GM19351 (cell line): ENCODE results near the gene ATP4B.

Source experiments
- ATAC-seq: cut with Tn5 transposase; IDR thresholded peaks from one replicate; pipeline ENCODE4 v1.9.1; 2021; ENCODE audit warnings: mild to moderate bottlenecking, moderate library complexity; ENCODE audit not compliant: unreplicated experiment

Gene ATP4B

DNA sequence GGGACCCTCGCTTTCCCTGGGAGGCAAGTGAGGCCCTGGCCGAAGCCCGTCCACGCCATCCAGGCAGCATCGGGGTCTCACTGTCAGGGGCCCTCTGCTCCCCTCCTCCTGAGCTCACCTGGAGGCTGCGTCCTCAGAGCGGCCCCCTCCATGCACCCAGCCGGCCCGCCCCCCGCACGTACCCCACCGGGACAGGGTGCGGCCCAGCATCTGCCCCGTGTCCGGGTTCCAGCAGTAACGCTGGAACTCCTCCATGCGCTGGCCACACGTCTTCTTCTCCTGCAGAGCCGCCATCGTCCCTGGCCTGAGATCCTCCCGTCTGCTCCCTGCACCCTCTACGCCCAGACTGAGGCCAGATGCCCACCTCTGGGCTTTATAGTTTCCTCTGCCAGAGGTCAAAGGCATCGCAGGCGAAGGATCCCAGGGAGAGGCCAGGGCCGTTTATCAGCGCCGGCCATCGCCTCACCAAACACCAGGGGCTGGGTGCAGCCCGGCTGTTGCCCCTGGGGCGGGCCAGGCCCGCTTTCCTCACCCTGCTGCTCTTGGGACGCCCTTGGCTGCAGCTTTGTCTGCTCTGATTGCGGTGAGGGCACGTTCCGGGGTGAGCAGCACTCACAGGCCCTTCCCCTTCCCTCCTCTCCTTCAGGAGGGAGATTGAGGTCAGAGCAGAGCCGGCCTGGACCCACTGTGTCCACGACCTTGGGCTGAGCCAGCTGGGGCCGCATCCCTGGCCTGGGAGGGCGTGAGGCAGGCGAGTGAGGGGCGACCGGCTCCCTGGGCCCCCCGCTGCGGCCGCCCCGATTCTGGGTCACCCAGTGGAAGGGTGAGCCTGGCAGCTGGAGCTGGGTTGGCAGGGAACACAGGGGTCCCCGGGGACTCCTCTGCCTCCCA is at the start of gene ATP4B:
Gene ATP4B (minus strand): TSS at position 348 of the 891 bp plus-strand sequence. CDS start 54 bp downstream, at position 294.
- no peak for ATAC-seq

- ATAC-seq, result no peak
Observed at GRCh38 chr13:113672002-113672651, 14.1 kb upstream of the ATP4B start.

- no peak for ATAC-seq
Observed at GRCh38 chr13:113671066-113672001, 13.3 kb upstream of the ATP4B start.

GRCh38 chr13:113670541-113670940 is 12.5 kb upstream of the ATP4B start:
- no peak for ATAC-seq

DNA sequence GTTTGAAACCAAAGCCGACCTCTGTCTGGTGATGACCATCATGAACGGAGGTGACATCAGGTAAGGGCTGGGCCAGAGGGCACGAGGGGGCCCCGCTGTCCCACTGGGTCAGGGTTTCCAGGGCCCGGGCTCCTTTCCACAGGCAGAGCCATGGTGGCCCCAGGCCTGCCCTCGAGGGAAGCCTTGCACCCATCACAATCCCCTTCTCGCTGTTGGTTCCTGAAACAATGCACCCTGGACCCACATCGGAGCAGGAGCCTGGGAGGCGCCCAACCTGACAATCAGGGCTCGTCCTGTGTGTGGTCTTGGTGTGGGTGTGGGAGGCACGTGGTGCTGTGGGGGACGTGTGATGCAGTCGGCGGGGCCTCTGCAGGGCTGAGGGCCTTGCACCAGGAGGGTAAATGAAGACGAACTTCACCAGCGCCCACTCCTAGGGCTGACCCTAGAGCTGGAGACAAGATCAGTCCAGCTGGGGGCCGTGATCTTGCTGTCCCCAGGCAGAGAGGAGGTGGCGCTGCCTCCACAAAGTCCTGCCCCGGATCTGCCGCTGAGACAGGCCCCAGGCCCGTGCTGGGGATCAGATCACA is 11.8 kb upstream of the ATP4B start:
- ATAC-seq, result no peak

DNA sequence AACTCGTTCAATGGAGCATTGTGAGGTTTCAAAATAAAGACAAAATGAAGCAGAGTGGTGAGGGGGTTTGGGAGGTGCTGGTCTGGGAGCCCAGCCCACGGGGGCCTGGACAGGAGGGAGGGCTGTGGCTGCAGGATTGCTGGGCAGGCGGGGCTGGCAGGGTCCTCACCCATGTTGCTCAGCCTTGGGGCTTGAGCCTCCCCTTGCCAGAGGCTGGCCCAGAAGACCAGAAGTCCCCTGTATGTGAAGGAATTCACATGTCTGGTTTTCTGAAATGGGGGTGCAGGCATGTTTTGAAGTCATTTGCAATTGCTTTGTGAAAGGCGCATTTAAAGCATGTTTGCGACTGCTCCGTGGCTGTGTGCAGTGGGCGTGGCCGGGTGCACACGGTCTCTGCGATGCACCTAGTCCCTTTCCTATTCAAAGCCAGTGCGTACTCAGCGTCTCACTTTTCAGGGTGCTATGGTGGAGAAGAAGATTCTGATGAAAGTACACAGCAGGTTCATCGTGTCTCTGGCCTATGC is 11.3 kb upstream of the ATP4B start:
- no peak for ATAC-seq

DNA sequence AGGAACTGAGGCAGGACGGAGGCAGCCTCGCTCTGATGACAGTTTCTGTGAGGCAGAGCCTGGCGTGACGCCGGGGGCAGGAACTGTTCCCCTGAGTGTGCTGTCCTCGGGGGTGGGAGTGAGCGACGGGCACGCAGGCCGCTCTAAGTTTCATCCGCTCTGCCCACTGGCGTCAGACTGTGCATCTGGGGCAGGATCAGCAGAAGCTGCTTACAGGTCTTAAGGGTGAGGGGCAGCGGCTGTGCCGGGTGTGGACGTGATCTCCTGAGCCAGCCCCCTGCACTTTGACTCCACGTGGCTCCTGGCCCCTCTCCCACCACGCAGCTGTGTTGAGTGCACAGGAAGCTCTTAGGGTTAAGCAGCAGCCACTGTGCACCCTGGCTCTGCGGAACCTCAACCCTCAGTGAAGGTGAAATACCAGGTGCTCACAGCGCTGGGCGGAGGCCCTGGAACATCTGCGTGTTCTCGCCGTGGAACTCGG is 10.5 kb upstream of the ATP4B start:
- ATAC-seq, result no peak

- ATAC-seq, result no peak
Observed at GRCh38 chr13:113667771-113668490, 9.9 kb upstream of the ATP4B start.

DNA sequence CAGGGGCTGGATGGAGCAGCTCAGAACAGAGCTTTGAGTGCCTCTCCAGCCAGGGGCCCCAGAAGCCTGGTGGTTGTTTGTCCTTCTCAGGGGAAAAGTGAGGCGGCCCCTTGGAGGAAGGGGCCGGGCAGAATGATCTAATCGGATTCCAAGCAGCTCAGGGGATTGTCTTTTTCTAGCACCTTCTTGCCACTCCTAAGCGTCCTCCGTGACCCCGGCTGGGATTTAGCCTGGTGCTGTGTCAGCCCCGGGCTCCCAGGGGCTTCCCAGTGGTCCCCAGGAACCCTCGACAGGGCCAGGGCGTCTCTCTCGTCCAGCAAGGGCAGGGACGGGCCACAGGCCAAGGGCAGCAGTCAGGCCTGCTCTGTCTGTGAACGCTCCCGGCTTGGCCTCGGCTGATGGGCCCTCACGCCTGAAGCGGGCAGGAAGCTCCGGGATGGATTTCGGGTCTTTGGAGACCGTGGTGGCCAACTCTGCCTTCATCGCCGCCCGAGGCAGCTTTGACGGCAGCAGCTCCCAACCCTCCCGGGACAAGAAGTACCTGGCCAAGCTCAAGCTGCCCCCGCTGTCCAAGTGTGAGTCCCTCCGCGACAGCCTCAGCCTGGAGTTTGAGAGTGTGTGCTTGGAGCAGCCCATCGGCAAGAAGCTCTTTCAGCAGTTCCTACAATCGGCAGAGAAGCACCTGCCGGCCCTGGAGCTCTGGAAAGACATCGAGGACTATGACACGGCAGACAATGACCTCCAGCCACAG is 9.1 kb upstream of the ATP4B start, which contains the start of gene GRK1:
Gene GRK1 (plus strand): TSS at position 269 of the 751 bp plus-strand sequence. CDS start 168 bp downstream, at position 437.
- no peak for ATAC-seq

DNA sequence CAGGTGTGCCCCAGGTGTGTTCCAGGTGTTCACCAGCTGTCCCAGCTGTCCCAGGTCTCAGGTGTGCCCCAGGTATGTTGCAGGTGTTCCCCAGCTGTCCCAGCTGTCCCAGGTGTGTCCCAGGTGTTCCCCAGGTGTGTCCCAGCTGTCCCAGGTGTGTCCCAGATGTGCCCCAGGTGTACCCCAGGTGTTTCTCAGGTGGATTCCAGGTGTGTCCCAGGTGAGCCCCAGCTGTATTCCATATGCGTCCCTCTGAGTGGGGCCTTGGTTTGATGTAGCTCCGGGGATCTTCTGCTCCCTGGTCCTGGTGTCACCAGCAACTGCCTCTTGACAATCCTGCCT is 8.3 kb upstream of the ATP4B start:
- ATAC-seq, result no peak

- ATAC-seq, result no peak
Observed at GRCh38 chr13:113665597-113666328, 7.8 kb upstream of the ATP4B start.

DNA sequence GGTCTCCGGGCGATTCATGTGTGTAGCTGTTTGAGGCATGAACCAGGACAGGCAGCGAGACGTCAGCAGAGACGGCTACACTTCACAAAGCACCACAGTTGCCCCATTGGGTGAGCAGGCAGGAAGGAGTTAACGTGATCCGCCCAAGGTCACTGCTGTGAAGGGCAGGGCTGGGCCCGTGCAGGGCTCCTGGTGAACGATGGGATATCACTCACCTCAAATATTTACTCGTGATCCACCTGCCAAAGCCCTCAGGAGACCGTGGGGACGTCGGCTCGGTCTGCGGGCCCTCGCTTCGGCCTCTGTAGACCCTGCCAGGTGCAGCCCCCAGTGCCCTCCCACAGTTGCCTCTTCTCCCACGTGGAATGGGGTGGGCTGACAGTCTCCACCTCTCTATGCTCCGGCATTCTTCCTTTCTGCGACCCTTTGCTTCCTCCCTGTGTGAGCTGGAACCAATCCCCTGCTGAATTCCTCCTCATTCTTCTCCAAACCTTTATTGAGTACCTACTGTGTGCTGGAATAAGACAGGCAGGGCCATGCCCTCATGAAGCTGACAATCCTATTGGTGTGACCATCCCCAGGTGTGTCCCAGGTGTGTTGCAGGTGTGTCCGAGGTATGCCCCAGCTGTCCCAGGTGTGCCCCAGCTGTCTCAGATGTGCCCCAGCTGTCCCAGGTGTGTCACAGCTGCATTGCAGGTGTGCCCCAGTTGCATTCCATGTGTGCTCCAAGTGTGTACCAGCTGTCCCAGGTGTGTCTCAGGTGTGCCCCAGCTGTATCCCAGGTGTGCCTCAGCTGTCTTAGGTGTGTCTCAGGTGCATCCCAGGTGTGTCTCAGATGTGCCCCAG is 7.0 kb upstream of the ATP4B start:
- no peak for ATAC-seq

DNA sequence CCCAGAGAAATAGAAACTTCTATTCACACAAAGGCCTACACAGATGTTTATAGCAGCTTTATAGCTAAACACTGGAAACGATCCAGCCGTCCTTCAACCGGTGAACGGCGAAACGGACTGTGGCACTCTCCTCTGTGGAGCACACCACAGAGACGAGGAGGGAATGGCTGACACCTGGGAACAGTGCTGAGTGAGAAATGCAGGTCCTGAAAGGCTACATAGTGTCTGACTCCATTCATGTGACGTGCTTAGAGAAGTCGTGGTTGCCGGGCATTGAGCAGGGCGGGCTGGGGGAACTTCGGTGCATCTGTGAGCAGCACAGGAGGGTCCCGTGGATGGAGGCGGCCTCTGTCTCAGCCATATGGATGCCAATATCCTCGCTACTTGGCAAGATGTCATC is 5.9 kb upstream of the ATP4B start:
- no peak for ATAC-seq

DNA sequence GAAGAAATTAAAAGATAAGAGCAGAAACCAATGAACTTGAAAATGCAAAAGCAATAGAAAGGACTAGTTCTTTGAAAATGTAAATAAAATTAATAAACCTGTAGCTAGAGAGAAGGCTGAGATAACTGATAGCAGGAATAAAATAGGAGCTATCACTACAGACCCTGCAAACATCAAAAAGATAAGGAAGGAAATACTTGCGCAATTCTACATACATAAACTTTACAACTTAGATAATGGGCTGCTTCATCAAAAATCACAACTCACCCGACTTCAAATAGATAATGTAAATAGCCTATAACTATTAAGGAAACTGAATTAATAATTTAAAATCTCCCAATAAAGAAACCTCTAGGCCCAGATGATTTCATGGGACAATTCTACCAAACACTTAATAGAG is 3.5 kb upstream of the ATP4B start:
- no peak for ATAC-seq

DNA sequence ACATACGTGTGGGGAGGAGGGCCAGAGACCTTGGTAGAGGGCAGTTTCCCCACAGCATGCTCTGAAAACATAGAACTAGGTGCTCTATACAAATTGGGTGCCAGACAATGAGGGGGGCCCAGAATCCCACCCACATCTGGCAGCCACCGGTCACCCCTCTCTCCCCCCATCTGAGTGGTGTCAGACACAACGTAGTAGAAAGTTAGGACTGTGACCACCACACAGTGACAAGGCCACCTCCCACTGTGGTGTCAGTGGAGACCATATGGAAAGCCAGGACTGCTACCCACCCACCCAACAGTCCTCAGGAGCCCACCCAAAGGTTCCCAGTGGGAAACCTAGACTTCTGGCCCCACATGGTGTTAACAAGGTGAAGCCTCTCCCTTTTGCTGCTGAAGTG is 2.1 kb upstream of the ATP4B start:
- no peak for ATAC-seq

GRCh38 chr13:113659337-113659736 is 1.3 kb upstream of the ATP4B start:
- ATAC-seq, result no peak

- ATAC-seq, result no peak
Observed at GRCh38 chr13:113658836-113659235, 838 bp upstream of the ATP4B start.
